ENCODE data around the gene AGMO. TPM values are rescaled to one million over a fixed set of nuclear protein-coding genes. Genes with fewer than 3 reads are reported as not detected.

Gene AGMO
- polyA plus RNA-seq, 1 donor (not counting 4 experiments of a cell fraction or from before 2014, with no cell fraction given) = not detected

GRCh38 chr7:15607529-15608210 lies 45.9 kb upstream of the AGMO start:
- H3K9me3 ChIP-seq (ENCODE audit: control insufficient read depth, low read depth, low read length) = no peaks in the 10 kb centered on the region
- H3K4me3 ChIP-seq (ENCODE audit: control insufficient read depth in 2 of 3, extremely low read depth in 1 of 3, insufficient read depth in 2 of 3, low read depth in 1 of 3, low read length in 3 of 3) = no peak overlapping the region
- H3K79me2 ChIP-seq (ENCODE audit: control insufficient read depth, insufficient read depth, low read length) = no peaks in the 10 kb centered on the region
- dilution Hi-C loops (cut with MboI; ENCODE audit: extremely low pct_ligation_motif_present, low sequenced_read_pairs) = no loop called here
- TF ChIP-seq EZH2 (IDR thresholded peaks at IDR 0.05; ENCODE audit: low read length) = no peak
- TF ChIP-seq, protein P1, sequence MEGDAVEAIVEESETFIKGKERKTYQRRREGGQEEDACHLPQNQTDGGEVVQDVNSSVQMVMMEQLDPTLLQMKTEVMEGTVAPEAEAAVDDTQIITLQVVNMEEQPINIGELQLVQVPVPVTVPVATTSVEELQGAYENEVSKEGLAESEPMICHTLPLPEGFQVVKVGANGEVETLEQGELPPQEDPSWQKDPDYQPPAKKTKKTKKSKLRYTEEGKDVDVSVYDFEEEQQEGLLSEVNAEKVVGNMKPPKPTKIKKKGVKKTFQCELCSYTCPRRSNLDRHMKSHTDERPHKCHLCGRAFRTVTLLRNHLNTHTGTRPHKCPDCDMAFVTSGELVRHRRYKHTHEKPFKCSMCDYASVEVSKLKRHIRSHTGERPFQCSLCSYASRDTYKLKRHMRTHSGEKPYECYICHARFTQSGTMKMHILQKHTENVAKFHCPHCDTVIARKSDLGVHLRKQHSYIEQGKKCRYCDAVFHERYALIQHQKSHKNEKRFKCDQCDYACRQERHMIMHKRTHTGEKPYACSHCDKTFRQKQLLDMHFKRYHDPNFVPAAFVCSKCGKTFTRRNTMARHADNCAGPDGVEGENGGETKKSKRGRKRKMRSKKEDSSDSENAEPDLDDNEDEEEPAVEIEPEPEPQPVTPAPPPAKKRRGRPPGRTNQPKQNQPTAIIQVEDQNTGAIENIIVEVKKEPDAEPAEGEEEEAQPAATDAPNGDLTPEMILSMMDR (optimal IDR thresholded peaks at IDR 0.05 in 1 of 3, IDR thresholded peaks at IDR 0.05 in 1 of 3, conservative IDR thresholded peaks at IDR 0.05 in 1 of 3; ENCODE audit: extremely low read depth in 1 of 3, insufficient read depth in 2 of 3, low read length in 3 of 3) = no peak
- H3K4me2 ChIP-seq (ENCODE audit: control insufficient read depth, extremely low read depth, insufficient read depth, low read depth, low read length) = no peak overlapping the region
- H2AFZ ChIP-seq (ENCODE audit: control insufficient read depth, low read length) = no peak overlapping the region
- no peaks in the 10 kb centered on the region for H3K36me3 ChIP-seq (ENCODE audit: control insufficient read depth in 2 of 2, extremely low read depth in 1 of 2, insufficient read depth in 2 of 2, low read length in 2 of 2)
- DNase-seq (ENCODE audit: low read depth, low spot score) (no peak), FAIRE-seq (no peak)
- H3K9me1 ChIP-seq (ENCODE audit: control insufficient read depth, extremely low read depth, insufficient read depth, low read length) = no peaks in the 10 kb centered on the region
- H4K20me1 ChIP-seq (ENCODE audit: control insufficient read depth, extremely low read depth, insufficient read depth, low read length) = no peaks in the 10 kb centered on the region
- no peak overlapping the region for H3K27ac ChIP-seq (ENCODE audit: control insufficient read depth, insufficient read depth, low read length)
- H3K27me3 ChIP-seq (ENCODE audit: control insufficient read depth, extremely low read depth, insufficient read depth, low read length) = no peaks in the 10 kb centered on the region
- H3K4me1 ChIP-seq (ENCODE audit: control insufficient read depth, extremely low read depth, insufficient read depth, low read length) = no peaks in the 10 kb centered on the region
- H3K9ac ChIP-seq (ENCODE audit: control insufficient read depth, extremely low read depth, insufficient read depth, low read length) = no peak overlapping the region

- no peaks in the 10 kb centered on the region for H3K27me3 ChIP-seq (ENCODE audit: control insufficient read depth, extremely low read depth, insufficient read depth, low read length)
- TF ChIP-seq EZH2 (IDR thresholded peaks at IDR 0.05; ENCODE audit: low read length) = no peak
- TF ChIP-seq, protein P1 (optimal IDR thresholded peaks at IDR 0.05 in 1 of 3, IDR thresholded peaks at IDR 0.05 in 1 of 3, conservative IDR thresholded peaks at IDR 0.05 in 1 of 3; ENCODE audit: extremely low read depth in 1 of 3, insufficient read depth in 2 of 3, low read length in 3 of 3) = no peak
- H3K4me3 ChIP-seq (ENCODE audit: control insufficient read depth in 2 of 3, extremely low read depth in 1 of 3, insufficient read depth in 2 of 3, low read depth in 1 of 3, low read length in 3 of 3) = no peak overlapping the region
- H3K4me1 ChIP-seq (ENCODE audit: control insufficient read depth, extremely low read depth, insufficient read depth, low read length) = no peaks in the 10 kb centered on the region
- H3K4me2 ChIP-seq (ENCODE audit: control insufficient read depth, extremely low read depth, insufficient read depth, low read depth, low read length) = no peak overlapping the region
- H3K27ac ChIP-seq (ENCODE audit: control insufficient read depth, insufficient read depth, low read length) = no peak overlapping the region
- no peaks in the 10 kb centered on the region for H3K9me3 ChIP-seq (ENCODE audit: control insufficient read depth, low read depth, low read length)
- H3K79me2 ChIP-seq (ENCODE audit: control insufficient read depth, insufficient read depth, low read length) = no peaks in the 10 kb centered on the region
- H3K36me3 ChIP-seq (ENCODE audit: control insufficient read depth in 2 of 2, extremely low read depth in 1 of 2, insufficient read depth in 2 of 2, low read length in 2 of 2) = no peaks in the 10 kb centered on the region
- FAIRE-seq (no peak), DNase-seq (ENCODE audit: low read depth, low spot score) (no peak)
- H3K9me1 ChIP-seq (ENCODE audit: control insufficient read depth, extremely low read depth, insufficient read depth, low read length) = no peaks in the 10 kb centered on the region
- H2AFZ ChIP-seq (ENCODE audit: control insufficient read depth, low read length) = no peak overlapping the region
- dilution Hi-C loops (cut with MboI; ENCODE audit: extremely low pct_ligation_motif_present, low sequenced_read_pairs) = no loop called here
- no peaks in the 10 kb centered on the region for H4K20me1 ChIP-seq (ENCODE audit: control insufficient read depth, extremely low read depth, insufficient read depth, low read length)
- no peak overlapping the region for H3K9ac ChIP-seq (ENCODE audit: control insufficient read depth, extremely low read depth, insufficient read depth, low read length)
Observed at GRCh38 chr7:15606561-15606960, 44.7 kb upstream of the AGMO start.

Data from keratinocyte (primary cell).